Esophagus squamous epithelium (tissue), 5 donors: Measurements from ENCODE around the gene DENND1B. TPM values are rescaled to one million over a fixed set of nuclear protein-coding genes. Genes with fewer than 3 reads are reported as not detected.

Experiments used
- DNase-seq: peaks from one replicate; lab custom pipeline; 2025; lab: John Stamatoyannopoulos, UW
- H3K27ac ChIP-seq, 4 donors: fragments of 200-600 bp; sonication (generic); one replicate each; pipeline ENCODE4 v1.5.1; 2016 to 2019; ENCODE audit warnings: mild to moderate bottlenecking in 1 of 4
- H3K27me3 ChIP-seq, 4 donors: fragments of 200-600 bp; sonication (generic); 1 replicate in 3 of 4; 2 replicates in 1 of 4; pipeline versions ENCODE4 v1.5.1 to v1.6.0; 2017 to 2021; ENCODE audit warnings: antibody characterized with exemption in 1 of 4
- H3K36me3 ChIP-seq, 3 donors: fragments of 200-600 bp; sonication (generic); one replicate each; pipeline ENCODE4 v1.5.1; 2016 to 2019
- H3K4me1 ChIP-seq, 3 donors: fragments of 200-600 bp; sonication (generic); one replicate each; pipeline ENCODE4 v1.5.1; 2017 to 2019
- H3K4me3 ChIP-seq, 4 donors: fragments of 200-600 bp; sonication (generic); 1 replicate in 3 of 4; 2 replicates in 1 of 4; pipeline ENCODE4 v1.5.1; 2016 to 2019; ENCODE audit warnings: mild to moderate bottlenecking in 2 of 4, moderate library complexity in 1 of 4
- H3K9me3 ChIP-seq, 3 donors: fragments of 200-600 bp; sonication (generic); one replicate each; pipeline ENCODE4 v1.5.1; 2016 to 2019
- CTCF ChIP-seq, 6 experiments: fragments of 450-650 bp in 4 of 6; fragments of 200-600 bp in 2 of 6; sonication (generic) in 2 of 6; IDR thresholded peaks; one replicate each; pipeline ENCODE4 v1.5.1; 2016 to 2019; ENCODE audit warnings: antibody characterized with exemption in 6 of 6, mild to moderate bottlenecking in 4 of 6, moderate library complexity in 4 of 6
- POLR2A ChIP-seq, 4 donors: fragments of 450-650 bp; IDR thresholded peaks; one replicate each; pipeline ENCODE4 v1.6.1; 2017; ENCODE audit warnings: antibody characterized with exemption in 4 of 4, mild to moderate bottlenecking in 4 of 4, moderate library complexity in 3 of 4
- WGBS, 2 donors: methylation state at CpG; one replicate each; pipeline ENCODE4 v1.1.5; 2018; 5-methylcytosine and 5-hydroxymethylcytosine counted together
- intact Hi-C: fragments of 100-400 bp; cut with DNase I; formaldehyde crosslinking; loops from one replicate; pipeline ENCODE4 v1.15.0; 2022
- total RNA-seq, 4 donors: library from RNA; depleted of rRNA; stranded (reverse); fragments of >200 nt; gene quantifications; one replicate each; pipeline ENCODE4 v1.1.0, GENCODE V29; 2016
- donor health status: DM: yes; HTN: yes; CAD: no.

The DENND1B gene
- total RNA-seq, 4 donors from 2014 or later = 13.6 to 25.5 (median 18.2) TPM

GRCh38 chr1:197688233-197688632, 87.0 kb downstream of the DENND1B start:
- Histone ChIP-seq H3K36me3 (peaks cover 0 to 19% (median 0%) of the 10 kb centered on the region in 3 donors), H3K27ac (no peak overlapping the region), H3K4me1 (peaks cover 0 to 10% (median 0%) of the 10 kb centered on the region in 3 donors), H3K4me3 (no peak overlapping the region), H3K9me3 (peaks cover 0 to 12% (median 7%) of the 10 kb centered on the region in 3 donors), H3K27me3 (no peaks in the 10 kb centered on the region)
- TF ChIP-seq CTCF (IDR thresholded peaks at IDR 0.05) = no peak
- TF ChIP-seq POLR2A (IDR thresholded peaks at IDR 0.05) = no peak
- no peak for DNase-seq
- intact Hi-C loops = no loop called here
- 100% methylated on average over 1 of the region's 1 CpG for WGBS, 2 donors

GRCh38 chr1:197686702-197687355, 88.5 kb downstream of the DENND1B start:
- Histone ChIP-seq H3K4me1 (peaks cover 0 to 12% (median 0%) of the 10 kb centered on the region in 3 donors), H3K36me3 (peaks cover 0 to 19% (median 0%) of the 10 kb centered on the region in 3 donors), H3K27me3 (no peaks in the 10 kb centered on the region), H3K4me3 (no peak overlapping the region), H3K27ac (no peak overlapping the region), H3K9me3 (peaks cover 0 to 12% (median 7%) of the 10 kb centered on the region in 3 donors)
- 93 to 95% methylated on average over 6 of the region's 6 CpGs for WGBS, 2 donors
- intact Hi-C loops = no loop called here
- no peak for DNase-seq
- no peak for TF ChIP-seq POLR2A (IDR thresholded peaks at IDR 0.05)
- TF ChIP-seq CTCF (IDR thresholded peaks at IDR 0.05) = no peak

GRCh38 chr1:197686231-197686630, 89.0 kb downstream of the DENND1B start:
- WGBS, 2 donors = 81 to 89% methylated on average over 2 of the region's 2 CpGs

GRCh38 chr1:197685785-197686184, 89.5 kb downstream of the DENND1B start:
- Histone ChIP-seq H3K27ac (no peak overlapping the region), H3K27me3 (no peaks in the 10 kb centered on the region), H3K4me3 (no peak overlapping the region), H3K4me1 (peaks cover 0 to 12% (median 0%) of the 10 kb centered on the region in 3 donors), H3K36me3 (peaks cover 0 to 19% (median 0%) of the 10 kb centered on the region in 3 donors), H3K9me3 (peaks cover 0 to 12% (median 7%) of the 10 kb centered on the region in 3 donors)
- 61 to 62% methylated on average over 1 of the region's 1 CpG for WGBS, 2 donors
- intact Hi-C loops = no loop called here
- no peak for DNase-seq
- TF ChIP-seq CTCF (IDR thresholded peaks at IDR 0.05) (no peak), POLR2A (IDR thresholded peaks at IDR 0.05) (no peak)

More at GRCh38 chr1:197686231-197686630, 89.0 kb downstream of the DENND1B start:
- Histone ChIP-seq H3K36me3 (peaks cover 0 to 19% (median 0%) of the 10 kb centered on the region in 3 donors), H3K4me3 (no peak overlapping the region), H3K27me3 (no peaks in the 10 kb centered on the region), H3K27ac (no peak overlapping the region), H3K4me1 (peaks cover 0 to 12% (median 0%) of the 10 kb centered on the region in 3 donors), H3K9me3 (peaks cover 0 to 12% (median 7%) of the 10 kb centered on the region in 3 donors)
- DNase-seq = no peak
- TF ChIP-seq POLR2A (IDR thresholded peaks at IDR 0.05) = no peak
- no peak for TF ChIP-seq CTCF (IDR thresholded peaks at IDR 0.05)
- intact Hi-C loops = no loop called here

- H3K27me3 ChIP-seq = no peaks in the 10 kb centered on the region
- H3K36me3 ChIP-seq = peaks cover 0 to 7% (median 0%) of the 10 kb centered on the region in 3 donors
- no peak for DNase-seq
- H3K9me3 ChIP-seq = peaks cover 0 to 11% (median 7%) of the 10 kb centered on the region in 3 donors
- H3K4me3 ChIP-seq = no peak overlapping the region
- intact Hi-C loops = no loop called here
- no peak overlapping the region for H3K27ac ChIP-seq
- H3K4me1 ChIP-seq = peaks cover 0 to 12% (median 0%) of the 10 kb centered on the region in 3 donors
- TF ChIP-seq POLR2A (IDR thresholded peaks at IDR 0.05) (no peak), CTCF (IDR thresholded peaks at IDR 0.05) (no peak)
- WGBS, 2 donors = 41 to 66% methylated on average over 6 of the region's 6 CpGs
Observed at GRCh38 chr1:197683895-197684553, 91.3 kb downstream of the DENND1B start.
